Brain microvascular endothelial cell (primary cell): ENCODE measurements around the gene CAPN5.
A peak's percentile ranks its signal among the peaks of the same experiment; 100 is the strongest.

ENCODE experiments used
- DNase-seq: peaks from one replicate; pipeline ENCODE4 v3.0.0-alpha.2; 2020
- H3K27ac ChIP-seq: fragments of 250-450 bp; sonication (Bioruptor Pico); 2 replicates; pipeline ENCODE4 v1.5.1; 2020; ENCODE audit warnings: mild to moderate bottlenecking, moderate library complexity
- H3K27me3 ChIP-seq: fragments of 250-450 bp; sonication (Bioruptor Pico); replicated peaks from 2 replicates; pipeline ENCODE4 v1.5.1; 2020; ENCODE audit warnings: mild to moderate bottlenecking
- H3K36me3 ChIP-seq: fragments of 250-450 bp; sonication (Bioruptor Pico); replicated peaks from 2 replicates; pipeline ENCODE4 v1.5.1; 2020; ENCODE audit warnings: mild to moderate bottlenecking
- H3K4me3 ChIP-seq: 2 replicates; pipeline ENCODE4 v1.5.1; 2011; ENCODE audit warnings: low read depth, mild to moderate bottlenecking, control low read depth, low read length, moderate library complexity
- CTCF ChIP-seq: IDR thresholded peaks from 2 replicates; pipeline ENCODE4 v1.5.1; 2011; ENCODE audit warnings: low read depth, mild to moderate bottlenecking, moderate library complexity, low read length, control low read depth, inconsistent platforms; ENCODE audit errors: missing control alignments
- in situ Hi-C: cut with HindIII; loops from 2 replicates; pipeline ENCODE4 v1.10.0; 2017; ENCODE audit warnings: low sequenced_read_pairs, low pct_ligation_motif_present

Gene CAPN5

DNA sequence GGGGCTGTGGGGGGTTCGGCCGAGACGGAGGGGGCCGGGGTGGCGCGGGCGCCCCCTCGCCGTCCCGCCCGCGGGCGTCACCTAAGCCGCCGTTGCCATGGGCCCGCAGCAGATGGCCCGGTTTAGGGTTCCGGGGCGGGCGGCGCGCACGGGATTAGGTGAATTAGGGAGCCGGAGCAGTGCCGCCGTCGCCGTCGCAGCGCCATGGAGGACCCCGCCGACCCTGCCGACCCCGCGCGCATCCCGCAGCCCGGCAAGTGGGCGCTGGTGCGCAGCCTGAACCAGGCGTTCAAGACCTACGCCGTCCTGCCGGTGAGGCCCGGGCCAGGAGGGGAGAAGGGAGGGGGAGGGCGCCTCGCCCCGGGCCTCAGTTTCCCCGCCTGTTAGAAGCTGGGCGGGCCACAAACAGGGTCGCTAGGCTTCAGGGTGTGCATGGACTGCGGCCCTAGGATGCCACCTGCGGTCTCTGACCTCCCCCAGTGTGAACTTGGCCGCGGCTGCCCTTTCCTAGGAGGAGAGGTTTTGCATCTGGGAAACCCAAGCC, 71.4 kb downstream of the CAPN5 start:
- H3K36me3 ChIP-seq: no peaks in the 10 kb centered on the region
- no peak for DNase-seq
- H3K27me3 ChIP-seq: no peaks in the 10 kb centered on the region
- H3K27ac ChIP-seq: no peak overlapping the region
- no peak for TF ChIP-seq CTCF
- in situ Hi-C loops: no loop called here
- no peak overlapping the region for H3K4me3 ChIP-seq

DNA sequence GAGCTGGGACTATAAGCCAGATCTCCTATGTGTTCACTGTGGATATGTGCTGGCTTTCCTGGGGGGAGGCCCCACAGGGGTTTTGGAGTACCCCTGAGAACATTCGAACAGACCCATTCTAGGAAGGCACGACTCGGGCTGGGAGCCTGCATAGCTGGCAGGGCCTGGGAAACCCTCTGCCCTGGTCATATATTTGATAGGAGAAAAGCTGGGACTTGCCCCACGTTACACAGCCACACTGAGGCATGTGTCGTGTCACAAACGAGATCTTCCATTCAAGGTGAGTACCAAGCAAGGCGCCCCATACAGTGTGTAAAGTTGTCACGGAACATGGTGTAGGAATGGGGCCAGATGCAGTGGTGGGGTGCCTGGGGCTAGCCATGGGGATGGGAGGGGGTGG, 72.4 kb downstream of the CAPN5 start:
- no peak for DNase-seq
- Histone ChIP-seq H3K4me3 (no peak overlapping the region), H3K27me3 (no peaks in the 10 kb centered on the region), H3K36me3 (no peaks in the 10 kb centered on the region), H3K27ac (no peak overlapping the region)
- no peak for TF ChIP-seq CTCF
- in situ Hi-C loops: no loop called here

DNA sequence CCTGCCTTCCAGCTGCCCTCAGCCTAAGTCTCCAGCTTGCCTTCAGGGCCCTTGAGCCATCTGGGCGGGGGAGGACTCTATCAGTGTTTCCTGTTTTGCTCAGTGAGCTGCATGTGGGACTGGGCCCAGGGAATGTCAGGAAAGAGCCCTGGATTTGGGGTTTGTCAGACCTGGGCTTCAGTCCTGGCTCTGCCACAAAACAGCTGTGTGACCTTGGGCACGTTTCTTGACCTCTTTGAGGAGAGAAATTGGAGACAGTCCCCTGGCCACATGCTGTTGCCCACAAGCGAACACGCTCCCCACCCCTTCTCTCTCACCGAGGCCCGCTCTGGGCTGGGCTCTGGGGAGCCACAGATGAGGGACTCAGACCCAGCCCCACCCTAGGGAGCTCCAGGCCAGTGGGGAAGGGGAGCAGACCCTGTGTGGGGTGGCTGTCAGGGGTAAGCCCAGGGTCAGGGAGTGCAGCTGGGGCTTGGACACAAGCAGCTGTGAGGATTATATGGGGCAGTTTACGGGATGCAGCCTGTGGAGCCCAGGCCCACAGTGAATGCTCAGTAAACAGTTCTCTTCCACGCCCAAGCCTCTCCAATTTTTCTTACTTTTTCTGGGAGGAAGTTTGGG, 73.6 kb downstream of the CAPN5 start:
- no peaks in the 10 kb centered on the region for H3K36me3 ChIP-seq
- in situ Hi-C loops: no loop called here
- DNase-seq: no peak
- H3K27ac ChIP-seq: no peak overlapping the region
- no peak overlapping the region for H3K4me3 ChIP-seq
- TF ChIP-seq CTCF: no peak
- H3K27me3 ChIP-seq: no peaks in the 10 kb centered on the region

DNA sequence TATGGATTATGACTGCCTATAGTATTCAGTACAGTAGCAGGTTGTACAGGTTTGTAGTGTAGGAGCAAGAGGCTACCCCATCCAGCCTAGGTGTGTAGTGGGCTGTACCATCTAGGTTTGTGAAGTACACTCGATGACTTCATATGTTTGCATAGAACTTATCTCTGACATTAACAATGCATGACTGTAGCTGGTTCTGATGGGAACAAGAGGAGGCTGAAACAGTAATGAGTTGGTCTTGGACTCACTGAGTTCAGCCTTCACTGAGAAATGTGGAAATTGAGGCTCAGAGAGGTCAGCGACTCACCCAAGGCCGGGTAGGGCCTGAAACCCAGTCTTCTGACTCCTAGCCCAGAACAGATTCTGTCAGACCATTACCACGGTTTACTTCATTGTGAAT, 74.3 kb downstream of the CAPN5 start:
- TF ChIP-seq CTCF: no peak
- no peaks in the 10 kb centered on the region for H3K36me3 ChIP-seq
- H3K27ac ChIP-seq: no peak overlapping the region
- peak; percentile 79 for DNase-seq
- in situ Hi-C loops: no loop called here
- no peaks in the 10 kb centered on the region for H3K27me3 ChIP-seq
- H3K4me3 ChIP-seq: no peak overlapping the region

- Histone ChIP-seq H3K36me3 (no peaks in the 10 kb centered on the region), H3K27ac (no peak overlapping the region), H3K27me3 (no peaks in the 10 kb centered on the region), H3K4me3 (no peak overlapping the region)
- no peak for DNase-seq
- in situ Hi-C loops: no loop called here
- TF ChIP-seq CTCF: no peak
Measured at GRCh38 chr11:77141475-77141874, 74.7 kb downstream of the CAPN5 start.
